ENCODE measurements around the gene RMND1.
"Not testable (repeated sequence)": the region's sequence is repeated elsewhere in the genome, so short reads cannot be mapped to it uniquely, and the experiment has no call there.

Gene RMND1

DNA sequence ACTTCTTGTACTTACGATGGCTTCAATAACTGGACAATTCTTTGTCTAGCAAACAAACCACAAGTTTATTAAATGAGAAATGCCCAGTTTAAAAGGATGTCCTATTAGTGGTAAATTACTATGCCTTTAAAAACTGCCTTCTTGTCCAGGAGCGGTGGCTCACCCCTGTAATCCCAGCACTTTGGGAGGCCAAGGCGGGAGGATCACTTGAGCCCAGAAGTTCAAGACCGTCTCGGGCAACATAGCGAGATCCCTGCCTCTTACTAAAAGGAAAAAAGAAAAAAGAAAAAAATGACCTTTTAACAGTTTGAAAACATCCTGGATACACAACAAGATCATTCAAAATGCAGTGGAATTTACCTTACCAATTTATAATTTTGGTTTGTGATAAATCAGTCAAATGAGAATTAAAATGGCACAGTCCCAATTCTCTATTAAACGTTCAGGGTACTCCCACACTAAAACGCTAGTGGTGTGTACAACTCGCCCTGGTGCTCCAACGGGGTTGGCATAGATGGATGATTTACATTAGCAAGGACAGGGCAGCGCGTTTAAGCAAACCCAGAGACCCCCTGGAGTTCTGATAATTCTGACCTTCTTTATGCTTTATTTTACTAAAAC, 62.8 kb downstream of the RMND1 start:
- H3K9me3 ChIP-seq = no peaks in the 10 kb centered on the region
- peak overlapping the region; percentile 100 for H3K27ac ChIP-seq
- H3K4me3 ChIP-seq = peak overlapping the region; percentile 100
- TF ChIP-seq, protein P1, sequence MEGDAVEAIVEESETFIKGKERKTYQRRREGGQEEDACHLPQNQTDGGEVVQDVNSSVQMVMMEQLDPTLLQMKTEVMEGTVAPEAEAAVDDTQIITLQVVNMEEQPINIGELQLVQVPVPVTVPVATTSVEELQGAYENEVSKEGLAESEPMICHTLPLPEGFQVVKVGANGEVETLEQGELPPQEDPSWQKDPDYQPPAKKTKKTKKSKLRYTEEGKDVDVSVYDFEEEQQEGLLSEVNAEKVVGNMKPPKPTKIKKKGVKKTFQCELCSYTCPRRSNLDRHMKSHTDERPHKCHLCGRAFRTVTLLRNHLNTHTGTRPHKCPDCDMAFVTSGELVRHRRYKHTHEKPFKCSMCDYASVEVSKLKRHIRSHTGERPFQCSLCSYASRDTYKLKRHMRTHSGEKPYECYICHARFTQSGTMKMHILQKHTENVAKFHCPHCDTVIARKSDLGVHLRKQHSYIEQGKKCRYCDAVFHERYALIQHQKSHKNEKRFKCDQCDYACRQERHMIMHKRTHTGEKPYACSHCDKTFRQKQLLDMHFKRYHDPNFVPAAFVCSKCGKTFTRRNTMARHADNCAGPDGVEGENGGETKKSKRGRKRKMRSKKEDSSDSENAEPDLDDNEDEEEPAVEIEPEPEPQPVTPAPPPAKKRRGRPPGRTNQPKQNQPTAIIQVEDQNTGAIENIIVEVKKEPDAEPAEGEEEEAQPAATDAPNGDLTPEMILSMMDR (IDR thresholded peaks at IDR 0.05) = no peak
- no peaks in the 10 kb centered on the region for H3K27me3 ChIP-seq
- H3K36me3 ChIP-seq = no peaks in the 10 kb centered on the region
- peaks cover 0 to 38% (median 27%) of the 10 kb centered on the region in 4 donors for H3K4me1 ChIP-seq
- intact Hi-C loops (cut with DNase I; ENCODE audit: low total_unique reads) = no loop called here
- DNase-seq = no peak

DNA sequence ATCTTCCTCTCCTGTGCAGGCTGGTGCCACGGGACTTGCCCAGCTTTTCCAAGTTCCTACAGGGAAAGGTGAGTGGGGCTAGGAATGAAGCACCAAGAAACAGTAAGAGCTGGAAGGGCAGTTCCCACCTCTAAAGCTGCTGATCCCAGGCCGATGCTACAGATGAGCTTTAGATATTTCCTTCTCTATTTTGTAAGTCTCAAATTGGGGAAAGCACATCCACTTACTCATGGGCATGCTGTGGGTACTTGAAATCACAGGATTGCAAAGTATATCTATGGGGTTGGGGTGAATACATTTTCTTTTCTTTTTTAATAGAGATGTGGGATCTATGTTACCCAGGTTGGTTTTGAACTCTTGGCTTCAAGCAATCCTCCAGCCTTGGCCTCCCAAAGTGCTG, 63.7 kb downstream of the RMND1 start:
- intact Hi-C loops (cut with DNase I; ENCODE audit: low total_unique reads) = no loop called here
- H3K27me3 ChIP-seq = no peaks in the 10 kb centered on the region
- no peak overlapping the region for H3K4me3 ChIP-seq
- no peaks in the 10 kb centered on the region for H3K36me3 ChIP-seq
- H3K9me3 ChIP-seq = no peaks in the 10 kb centered on the region
- H3K4me1 ChIP-seq = peaks cover 0 to 29% (median 19%) of the 10 kb centered on the region in 4 donors
- no peak for DNase-seq
- H3K27ac ChIP-seq = peak overlapping the region; percentile 100
- TF ChIP-seq, protein P1 (IDR thresholded peaks at IDR 0.05) = no peak

DNA sequence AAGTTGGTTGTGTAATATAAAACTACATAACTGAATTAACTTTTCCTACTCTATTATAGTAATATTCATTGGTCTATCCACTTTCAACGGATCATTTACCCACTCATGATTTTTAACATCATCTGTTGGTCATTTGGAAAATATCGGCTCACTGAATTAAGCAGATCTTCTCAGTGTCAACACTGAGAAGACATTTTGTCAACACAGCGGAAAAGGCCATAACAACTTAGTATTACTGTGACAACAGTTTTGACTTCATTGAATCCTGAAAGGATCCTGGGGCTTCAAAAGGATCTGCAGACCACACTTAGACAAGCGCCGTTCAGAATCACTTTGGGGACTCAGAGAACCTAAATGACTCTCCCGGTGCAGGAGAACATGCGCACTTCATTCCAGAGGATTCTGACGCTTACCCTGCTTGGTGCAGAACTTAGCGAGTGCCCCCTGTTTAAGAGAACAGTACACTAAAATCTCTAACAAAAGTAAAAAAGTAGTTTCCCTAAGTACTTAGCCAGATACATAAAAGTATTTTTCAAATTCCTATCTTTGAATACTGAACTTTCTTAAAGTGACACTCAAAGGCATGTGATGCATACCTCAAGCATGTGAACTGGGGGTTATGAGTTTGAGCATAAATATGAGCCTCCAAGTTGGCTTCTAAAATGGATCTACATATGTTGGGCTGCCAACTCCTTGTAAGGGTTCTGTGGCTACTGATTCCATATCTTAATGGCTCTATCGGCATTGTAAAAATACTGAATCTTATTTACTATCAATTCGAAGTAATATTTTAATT, 64.6 kb downstream of the RMND1 start:
- DNase-seq = no peak
- H3K9me3 ChIP-seq = no peaks in the 10 kb centered on the region
- no peaks in the 10 kb centered on the region for H3K27me3 ChIP-seq
- no peak overlapping the region for H3K4me3 ChIP-seq
- peak overlapping the region; percentile 100 for H3K27ac ChIP-seq
- H3K4me1 ChIP-seq = peaks cover 0 to 20% (median 10%) of the 10 kb centered on the region in 4 donors
- TF ChIP-seq, protein P1 (IDR thresholded peaks at IDR 0.05) = no peak
- no peaks in the 10 kb centered on the region for H3K36me3 ChIP-seq
- intact Hi-C loops (cut with DNase I; ENCODE audit: low total_unique reads) = no loop called here

DNA sequence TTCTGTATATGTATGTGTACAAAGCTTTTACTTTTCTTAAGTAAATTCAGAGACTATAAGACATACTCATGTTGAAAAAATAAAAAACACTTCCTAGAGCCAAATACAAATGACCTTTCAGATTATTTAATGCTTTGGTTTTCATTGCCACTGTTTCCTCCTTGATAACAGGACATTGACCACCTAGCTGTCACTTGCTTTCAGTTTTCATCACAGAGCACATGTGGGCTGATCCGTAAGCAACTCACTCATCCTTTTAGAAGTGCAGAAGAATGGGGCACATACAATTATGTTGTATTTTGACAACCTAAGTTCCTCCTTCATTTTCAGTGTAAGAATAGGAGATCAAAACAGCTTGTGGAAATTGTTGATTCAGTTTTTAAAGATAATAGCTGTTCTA, 66.7 kb downstream of the RMND1 start:
- no peak for DNase-seq
- Histone ChIP-seq H3K4me3 (no peak overlapping the region), H3K9me3 (no peaks in the 10 kb centered on the region), H3K27me3 (no peaks in the 10 kb centered on the region), H3K36me3 (no peaks in the 10 kb centered on the region), H3K27ac (no peak overlapping the region), H3K4me1 (peaks cover 0 to 24% (median 10%) of the 10 kb centered on the region in 4 donors)
- TF ChIP-seq, protein P1 (IDR thresholded peaks at IDR 0.05) = no peak
- intact Hi-C loops (cut with DNase I; ENCODE audit: low total_unique reads) = no loop called here

DNA sequence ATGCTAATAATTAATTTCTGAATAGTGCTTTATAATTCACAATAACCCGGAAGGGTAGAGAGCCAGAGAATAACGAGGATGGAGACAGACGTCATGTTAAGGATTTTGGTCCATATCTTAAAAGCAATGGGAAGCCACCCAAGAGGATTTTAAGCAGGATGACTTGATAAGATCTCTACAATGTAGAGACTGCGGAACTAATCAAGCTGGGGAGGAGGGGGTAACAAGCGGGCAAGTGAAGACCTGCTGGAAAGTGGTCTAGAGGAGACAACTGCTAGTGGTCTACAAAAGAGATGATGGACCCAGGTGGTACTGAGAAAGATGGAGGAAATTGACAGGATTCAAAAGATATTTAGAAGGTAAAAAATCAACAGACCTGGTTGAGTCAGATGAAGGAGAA, 67.8 kb downstream of the RMND1 start:
- H3K4me3 ChIP-seq = no peak overlapping the region
- no peak for DNase-seq
- H3K36me3 ChIP-seq = no peaks in the 10 kb centered on the region
- H3K4me1 ChIP-seq = peaks cover 0 to 27% (median 10%) of the 10 kb centered on the region in 4 donors
- no peak overlapping the region for H3K27ac ChIP-seq
- intact Hi-C loops (cut with DNase I; ENCODE audit: low total_unique reads) = no loop called here
- H3K27me3 ChIP-seq = no peaks in the 10 kb centered on the region
- TF ChIP-seq, protein P1 (IDR thresholded peaks at IDR 0.05) = no peak
- no peaks in the 10 kb centered on the region for H3K9me3 ChIP-seq

DNA sequence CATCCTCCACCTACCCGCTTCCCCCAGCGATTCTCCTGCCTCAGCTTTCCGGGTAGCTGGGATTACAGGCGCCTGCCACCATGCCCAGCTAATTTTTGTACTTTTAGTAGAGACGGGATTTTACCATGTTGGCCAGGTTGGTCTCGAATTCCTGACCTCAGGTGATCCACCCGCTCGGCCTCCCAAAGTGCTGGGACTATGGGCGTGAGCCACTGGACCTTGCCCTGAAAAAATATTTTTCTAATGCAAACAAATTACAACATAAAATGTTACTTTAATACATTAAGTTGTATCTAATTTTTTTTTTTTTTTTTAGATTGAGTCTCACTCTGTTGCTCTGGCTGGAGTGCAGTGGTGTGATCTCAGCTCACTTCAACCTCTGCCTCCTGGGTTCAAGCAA, 69.3 kb downstream of the RMND1 start:
- H3K27me3 ChIP-seq; H3K9me3 ChIP-seq; DNase-seq; H3K4me3 ChIP-seq; H3K27ac ChIP-seq; intact Hi-C loops (cut with DNase I; ENCODE audit: low total_unique reads); H3K36me3 ChIP-seq: not testable (repeated sequence)
- H3K4me1 ChIP-seq = peaks cover 0 to 14% (median 4%) of the 10 kb centered on the region in 4 donors

Data from tibial artery (tissue), 4 donors.